Erythroblast (primary cell): ENCODE measurements around the gene PLA2G6.

ENCODE experiments used
- GATA1 ChIP-seq: IDR thresholded peaks from 2 replicates; pipeline ENCODE4 v1.6.1; 2011; ENCODE audit warnings: low read depth, mild to moderate bottlenecking, control low read depth, low read length, moderate library complexity
- POLR2A ChIP-seq: IDR thresholded peaks from 2 replicates; pipeline ENCODE4 v1.6.1; 2011; ENCODE audit warnings: mild to moderate bottlenecking, low read length

DNA sequence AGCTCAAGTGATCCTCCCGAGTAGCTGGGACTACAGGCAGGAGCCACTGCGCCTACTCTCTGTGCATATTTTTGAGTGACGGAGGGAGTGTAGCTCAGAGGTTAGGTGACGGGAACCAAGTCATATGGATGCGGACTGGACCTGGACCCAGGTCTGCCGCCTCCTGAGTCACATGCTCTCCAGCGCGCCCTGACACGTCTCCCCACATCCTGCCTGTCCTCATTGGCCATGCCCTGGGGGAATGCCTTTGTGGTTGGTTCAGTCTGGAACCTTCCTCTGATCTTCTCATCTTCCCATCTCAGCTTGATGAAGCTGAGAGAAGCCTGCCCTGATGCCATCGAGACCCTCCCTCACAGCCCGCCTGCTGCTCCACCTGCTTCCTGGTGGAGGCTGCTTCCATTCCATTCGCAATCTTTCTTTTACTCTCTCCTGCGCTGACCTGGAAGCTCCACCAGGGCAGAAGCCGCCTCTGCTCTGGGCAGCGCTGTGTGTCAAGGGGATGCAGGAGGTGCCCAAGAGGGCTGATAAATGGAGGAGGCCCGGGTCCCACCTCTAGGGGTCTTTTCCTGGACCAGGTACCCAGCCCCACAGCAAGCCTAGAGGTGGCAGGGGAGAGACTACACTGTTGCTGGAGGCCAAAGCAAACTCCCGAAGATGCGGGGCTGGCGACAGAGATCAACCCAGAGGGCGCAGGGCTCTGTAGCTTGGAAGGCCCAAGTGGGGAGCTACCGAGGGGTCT lies 57.2 kb downstream of the PLA2G6 start:
- TF ChIP-seq POLR2A (no peak), GATA1 (no peak)
